HG03460 (cell line): Measurements from ENCODE around the gene IRF1.
"Not testable (repeated sequence)": the region's sequence is repeated elsewhere in the genome, so short reads cannot be mapped to it uniquely, and the experiment has no call there.

Experiments used
- ATAC-seq: cut with Tn5 transposase; IDR thresholded peaks from one replicate; pipeline ENCODE4 v1.9.1; 2021; ENCODE audit not compliant: unreplicated experiment

Gene IRF1

GRCh38 chr5:132487841-132488555, 2.6 kb downstream of the IRF1 start:
- ATAC-seq = no peak

- ATAC-seq = no peak
Measured at GRCh38 chr5:132487095-132487428, 3.5 kb downstream of the IRF1 start.

DNA sequence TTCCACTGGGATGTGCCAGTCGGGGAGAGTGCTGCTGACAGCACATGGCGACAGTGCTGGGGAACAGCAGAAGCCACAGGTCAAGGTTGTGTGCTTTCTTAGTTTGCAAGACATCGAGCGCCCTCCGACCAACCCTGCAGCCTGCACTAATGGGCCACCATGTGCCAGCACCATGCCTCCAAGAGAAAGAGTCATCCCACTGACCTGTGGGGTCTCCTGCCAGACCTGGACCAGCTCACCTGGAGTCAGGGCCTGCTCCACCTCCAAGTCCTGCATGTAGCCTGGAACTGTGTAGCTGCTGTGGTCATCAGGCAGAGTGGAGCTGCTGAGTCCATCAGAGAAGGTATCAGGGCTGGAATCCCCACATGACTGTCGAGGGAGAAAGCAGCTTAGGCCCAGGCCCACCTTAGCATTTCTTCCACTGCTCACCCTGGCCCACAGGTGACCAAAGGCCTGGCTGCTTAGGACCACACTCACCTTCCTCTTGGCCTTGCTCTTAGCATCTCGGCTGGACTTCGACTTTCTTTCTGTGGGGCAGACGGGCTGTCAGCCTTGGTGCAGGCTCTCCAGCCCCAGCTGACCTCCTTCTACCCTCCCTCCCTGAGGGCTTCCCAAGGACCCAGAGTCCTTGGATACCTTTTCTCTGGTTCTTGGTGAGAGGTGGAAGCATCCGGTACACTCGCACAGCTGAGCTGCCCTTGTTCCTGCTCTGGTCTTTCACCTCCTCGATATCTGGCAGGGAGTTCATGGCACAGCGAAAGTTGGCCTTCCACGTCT, 4.1 kb downstream of the IRF1 start:
- ATAC-seq = no peak

DNA sequence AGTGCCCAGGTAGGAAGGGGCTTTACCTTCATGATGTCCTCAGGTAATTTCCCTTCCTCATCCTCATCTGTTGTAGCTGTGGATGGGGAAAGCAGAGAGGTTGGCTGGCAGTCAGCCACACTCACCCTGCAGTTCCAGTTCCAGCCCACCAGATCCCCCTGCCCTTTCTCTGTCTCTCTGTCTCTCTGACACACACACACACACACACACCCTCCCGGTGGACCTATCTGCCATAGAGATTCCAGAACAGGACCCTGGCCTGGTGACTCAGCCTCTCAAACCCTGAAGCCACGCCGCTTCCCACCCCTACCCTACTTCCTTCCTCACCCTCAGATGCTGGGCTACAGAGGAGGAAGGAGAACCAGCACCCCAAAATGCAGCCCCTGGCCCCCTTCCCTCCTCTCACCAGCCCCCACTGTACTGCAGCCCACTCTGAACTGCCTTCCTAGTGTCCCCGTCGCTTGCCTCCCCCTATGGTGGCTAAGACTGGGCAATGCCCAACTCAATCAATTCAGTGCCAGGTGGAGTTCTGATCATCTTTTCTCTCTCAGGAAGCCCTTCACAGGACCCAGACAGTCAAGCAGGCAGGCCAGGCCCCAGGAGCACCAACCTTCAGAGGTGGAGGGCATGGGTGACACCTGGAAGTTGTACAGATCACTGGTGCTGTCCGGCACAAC, 4.8 kb downstream of the IRF1 start:
- ATAC-seq = no peak

DNA sequence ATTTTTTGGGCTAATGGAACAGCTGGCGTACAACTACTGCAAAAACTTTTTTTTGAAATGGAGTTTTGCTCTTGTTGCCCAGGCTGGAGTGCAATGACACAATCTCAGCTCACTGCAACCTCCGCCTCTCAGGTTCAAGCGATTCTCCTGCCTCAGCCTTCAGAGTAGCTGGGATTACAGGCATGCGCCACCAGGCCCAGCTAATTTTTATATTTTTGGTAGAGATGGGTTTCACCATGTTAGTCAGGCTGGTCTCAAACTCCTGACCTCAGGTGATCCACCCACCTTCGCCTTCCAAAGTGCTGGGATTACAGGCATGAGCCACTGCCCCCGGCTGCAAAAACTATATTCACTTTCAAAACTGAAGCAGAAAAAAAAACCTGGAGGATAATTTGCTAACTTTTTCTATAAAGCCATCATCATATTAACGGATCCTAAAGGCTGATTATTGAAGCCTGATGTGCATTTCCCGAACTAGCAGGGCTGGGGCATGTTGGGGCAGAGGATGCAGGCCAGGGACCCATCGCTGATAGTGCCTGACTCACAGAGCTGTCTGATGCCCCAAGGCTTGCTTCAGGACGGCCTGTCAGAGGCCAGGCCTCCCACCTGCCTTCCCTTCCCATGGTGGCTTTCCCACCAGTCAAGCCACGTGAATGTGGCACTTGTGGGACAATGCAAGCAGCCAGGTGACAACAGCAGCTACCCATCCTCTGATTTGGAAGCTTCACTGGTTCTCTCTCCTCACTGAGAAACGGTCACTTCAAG, 5.5 kb downstream of the IRF1 start:
- not testable (repeated sequence) for ATAC-seq

DNA sequence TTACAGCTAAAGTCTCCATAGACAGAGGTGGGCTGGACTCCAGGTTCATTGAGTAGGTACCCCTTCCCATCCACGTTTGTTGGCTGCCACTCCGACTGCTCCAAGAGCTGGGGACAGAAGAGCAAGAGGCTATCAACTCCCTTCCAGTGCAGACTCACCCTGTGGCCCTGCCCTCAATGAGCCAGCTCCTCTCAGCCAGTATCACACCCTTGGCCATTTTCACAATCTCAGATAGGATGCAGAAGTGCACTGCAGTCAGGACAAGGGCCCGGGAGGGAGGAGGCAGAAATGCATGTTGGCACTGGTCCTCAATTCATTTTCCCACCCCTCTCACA, 6.2 kb downstream of the IRF1 start:
- ATAC-seq = no peak

GRCh38 chr5:132483661-132484390, 6.7 kb downstream of the IRF1 start:
- no peak for ATAC-seq

DNA sequence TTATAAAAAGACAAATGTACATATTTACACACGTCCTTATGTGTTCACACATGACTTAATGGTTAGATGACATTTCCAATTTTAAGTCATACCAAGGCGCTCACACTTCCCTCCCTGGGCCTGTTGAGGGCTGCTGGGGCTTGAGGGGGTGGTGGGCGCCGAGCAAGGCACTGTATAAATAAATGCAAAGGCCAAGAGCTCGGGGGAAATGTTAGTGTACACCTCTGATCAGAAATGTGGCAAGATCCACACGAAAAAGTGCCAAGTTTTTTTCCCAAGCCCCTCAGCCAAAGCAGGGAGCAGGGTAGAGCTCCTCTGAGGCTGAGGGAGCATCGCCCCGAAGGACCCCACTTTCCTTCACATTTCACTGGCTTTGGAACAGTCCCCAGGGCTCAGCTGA, 7.5 kb downstream of the IRF1 start:
- ATAC-seq = no peak

DNA sequence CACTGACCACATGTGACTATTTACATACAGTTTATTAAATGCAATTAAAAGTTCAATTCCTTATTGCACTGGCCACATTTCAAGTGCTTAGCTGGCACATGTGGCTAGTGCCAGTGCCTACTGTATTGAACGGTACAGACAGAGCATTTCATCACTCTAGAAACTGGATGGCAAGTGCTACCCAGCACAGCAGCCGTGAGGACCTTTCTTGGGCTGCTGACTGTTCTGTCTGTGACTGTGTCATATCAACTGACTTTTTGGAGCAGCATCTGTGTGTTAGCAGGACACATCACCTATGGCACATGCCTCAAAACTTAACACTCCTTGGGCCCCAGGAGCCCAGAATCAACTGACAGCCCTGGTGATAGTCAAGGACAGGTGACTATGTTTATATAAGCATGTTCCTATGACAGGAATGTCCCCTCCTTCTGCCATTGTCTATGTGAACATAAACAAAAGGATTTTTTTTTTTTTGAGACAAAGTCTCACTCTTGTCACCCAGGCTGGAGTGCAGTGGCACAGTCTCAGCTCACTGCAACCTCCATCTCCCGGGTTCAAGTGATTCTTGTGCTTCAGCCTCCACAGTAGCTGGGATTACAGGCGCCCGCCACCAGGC, 8.9 kb downstream of the IRF1 start:
- ATAC-seq = no peak

DNA sequence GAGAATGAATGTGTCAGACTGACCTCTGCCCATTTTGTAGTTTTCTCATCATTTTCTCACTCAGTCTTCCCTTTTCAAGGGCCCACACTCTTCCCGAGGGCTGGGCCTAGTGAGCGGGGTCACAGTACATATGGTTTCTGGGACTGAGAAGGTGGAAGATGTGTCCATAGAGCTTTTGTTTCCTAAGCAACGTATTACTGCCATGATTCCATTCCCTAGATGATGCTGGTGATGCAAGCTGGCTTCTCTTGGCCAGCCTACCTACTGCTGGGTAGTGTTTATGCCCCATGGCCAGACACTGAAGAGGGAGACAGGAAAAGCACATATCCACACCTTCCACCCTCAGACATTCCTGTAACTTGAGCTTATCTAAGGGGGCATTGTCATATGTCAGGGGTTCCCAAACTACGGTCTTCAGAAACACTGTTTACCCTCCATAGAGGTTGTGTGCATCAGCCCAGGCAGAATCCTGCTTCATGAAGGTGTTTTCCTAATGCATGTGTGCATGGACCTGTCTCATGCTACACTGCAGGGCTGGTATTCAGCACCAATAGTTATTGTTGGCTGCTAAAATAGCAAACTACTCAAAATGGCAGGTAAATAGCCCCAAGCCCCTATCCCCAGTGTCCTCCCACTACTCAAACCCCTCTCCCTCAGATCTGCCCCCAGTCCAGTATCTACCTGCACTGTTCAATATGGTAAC, 9.5 kb downstream of the IRF1 start:
- ATAC-seq = no peak

- ATAC-seq = no peak
Measured at GRCh38 chr5:132480546-132480892, 10.1 kb downstream of the IRF1 start.

- no peak for ATAC-seq
Measured at GRCh38 chr5:132480042-132480441, 10.5 kb downstream of the IRF1 start.

GRCh38 chr5:132479111-132479951, 11.2 kb downstream of the IRF1 start:
- ATAC-seq = peak; percentile 53

DNA sequence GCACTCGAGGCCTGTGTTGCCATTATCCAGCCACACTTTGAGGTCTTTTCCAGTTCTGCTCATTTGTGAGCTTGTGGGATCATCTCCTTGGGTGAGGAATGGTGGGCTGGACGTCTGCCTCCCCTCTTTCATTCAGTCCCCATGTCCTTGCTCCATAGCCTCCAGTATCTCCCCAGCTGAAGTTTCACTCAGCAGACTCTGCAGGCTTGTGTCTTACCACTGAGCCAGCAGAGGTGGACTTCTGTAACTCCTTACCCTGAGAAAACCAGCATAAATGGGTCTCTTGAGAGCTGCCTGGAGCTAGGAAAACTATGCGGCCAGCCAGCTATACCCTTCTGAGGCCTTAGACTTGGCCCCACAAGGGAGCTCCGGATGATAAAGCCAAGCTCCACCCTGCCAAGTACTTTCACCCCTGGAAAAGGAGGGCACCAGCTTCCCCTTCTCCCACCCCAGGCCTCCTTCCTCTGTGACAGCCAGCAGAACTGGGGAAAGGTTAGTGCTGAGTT, 12.2 kb downstream of the IRF1 start:
- no peak for ATAC-seq

DNA sequence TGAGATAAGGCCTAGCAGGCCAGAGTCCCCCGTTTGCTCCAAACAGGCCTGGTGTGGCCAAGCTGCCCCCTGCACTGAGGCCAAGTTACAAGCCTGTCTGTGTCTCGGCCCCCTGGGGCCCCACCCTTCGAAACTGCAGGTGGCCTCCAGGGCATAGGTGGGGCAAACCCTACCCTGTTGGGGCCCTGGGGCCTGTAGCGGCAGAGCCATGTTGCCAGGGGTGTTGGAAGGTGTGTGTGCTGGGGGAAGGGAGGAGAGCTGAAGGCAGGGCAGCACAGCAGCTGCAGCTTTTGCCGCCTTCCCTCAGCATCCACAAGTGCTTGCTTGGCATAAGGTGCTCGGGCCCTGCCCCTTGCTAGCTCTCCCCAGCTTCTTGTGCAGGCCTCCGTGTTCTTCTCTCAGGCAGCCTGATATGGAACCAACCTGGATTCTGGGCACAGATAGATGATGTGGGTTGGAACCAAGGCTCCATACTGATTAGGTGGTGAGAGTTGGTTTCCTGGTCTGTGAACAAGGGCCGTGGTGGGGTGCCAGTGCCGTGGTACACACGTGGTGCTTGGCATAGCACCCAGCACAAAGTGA, 12.7 kb downstream of the IRF1 start:
- ATAC-seq = no peak

DNA sequence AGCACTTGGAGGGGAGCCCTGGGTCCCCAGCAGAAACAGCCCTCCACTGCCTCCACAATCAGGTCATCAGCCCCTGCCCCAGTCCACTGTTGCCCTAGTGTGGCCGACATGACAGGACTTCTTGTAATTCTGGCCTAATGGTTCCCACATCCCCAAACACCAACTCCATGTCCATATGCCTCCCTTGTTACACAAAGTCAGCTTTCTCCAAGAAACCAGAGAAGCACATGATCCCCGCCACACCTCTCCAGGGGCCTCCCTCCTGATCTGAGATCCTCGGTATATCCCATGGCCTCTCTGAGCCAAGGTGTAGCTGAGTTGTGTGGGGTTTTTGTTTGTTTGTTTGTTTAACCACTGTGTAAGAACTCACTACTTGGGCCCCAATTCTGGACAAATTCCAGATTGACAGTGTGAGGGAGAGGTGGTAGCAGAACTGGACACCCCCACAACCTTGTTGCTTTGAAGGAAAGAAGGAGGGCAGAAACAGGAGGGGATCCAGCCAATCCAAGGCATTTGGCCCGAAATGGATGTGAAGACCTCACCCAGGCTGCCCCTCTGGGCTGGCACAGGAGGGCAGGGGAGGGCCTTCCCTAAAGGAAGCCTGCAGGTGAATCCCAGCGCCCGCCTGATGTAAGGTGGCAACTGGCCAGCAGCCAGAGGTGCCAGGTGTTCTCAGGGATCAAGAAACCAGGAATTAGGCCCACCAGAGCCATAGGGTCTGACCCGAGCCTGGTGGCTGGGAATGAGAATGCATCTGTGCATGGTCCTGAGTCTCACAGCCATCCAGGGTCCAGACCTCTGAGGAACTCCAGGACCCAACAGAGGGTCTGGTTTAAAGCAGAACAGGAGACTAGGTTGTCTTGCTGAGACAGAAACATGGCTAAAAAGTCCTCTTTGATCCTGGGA, 13.4 kb downstream of the IRF1 start:
- ATAC-seq = no peak
